Activated CD4-positive, alpha-beta memory T cell treated with anti-CD3 and anti-CD28 coated beads for 36 hours (primary cell): ENCODE data around the gene SMIM44. TPM values are rescaled to one million over a fixed set of nuclear protein-coding genes. Genes with fewer than 3 reads are reported as not detected.
"Not testable (repeated sequence)": the region's sequence is repeated elsewhere in the genome, so short reads cannot be mapped to it uniquely, and the experiment has no call there.

Source experiments
- CTCF ChIA-PET: fragments of 350-600 bp; sonication (Branson Sonifier 250); formaldehyde crosslinking; loops from one replicate; lab custom pipeline; 2021; ENCODE audit warnings: antibody characterized with exemption, inconsistent platforms; lab: Charles Lee
- POLR2A ChIA-PET: fragments of 350-600 bp; sonication (Branson Sonifier 250); formaldehyde crosslinking; loops from one replicate; lab custom pipeline; 2021; ENCODE audit warnings: antibody characterized with exemption; lab: Charles Lee
- DNase-seq: peaks from one replicate; pipeline ENCODE4 v3.0.0-alpha.2; 2020
- H3K27ac Mint-ChIP-seq: one replicate; pipeline ENCODE4 v1.8.0; 2021; ENCODE audit warnings: mixed read lengths
- H3K27me3 Mint-ChIP-seq: one replicate; pipeline ENCODE4 v1.8.0; 2021; ENCODE audit warnings: mixed read lengths
- H3K36me3 Mint-ChIP-seq: one replicate; pipeline ENCODE4 v1.8.0; 2021; ENCODE audit warnings: mixed read lengths
- H3K4me1 Mint-ChIP-seq: one replicate; pipeline ENCODE4 v1.8.0; 2021; ENCODE audit warnings: low read depth, mixed read lengths
- H3K4me3 Mint-ChIP-seq: one replicate; pipeline ENCODE4 v1.8.0; 2021; ENCODE audit warnings: mild to moderate bottlenecking, mixed read lengths
- H3K9me3 Mint-ChIP-seq: one replicate; pipeline ENCODE4 v1.8.0; 2021; ENCODE audit warnings: mixed read lengths
- intact Hi-C: fragments of 100-400 bp; cut with micrococcal nuclease; formaldehyde crosslinking; loops from one replicate; pipeline ENCODE4 v1.15.1; 2023
- total RNA-seq, 2 experiments: library from RNA; stranded (reverse); gene quantifications; one replicate each; pipeline ENCODE4 v1.2.3, GENCODE V29; 2021

The SMIM44 gene
- total RNA-seq, 2 experiments from 2014 or later, result not detected

GRCh38 chr19:3458229-3459088 lies 24.8 kb downstream of the SMIM44 start:
- CTCF ChIA-PET, result no interaction called here
- Mint-ChIP-seq H3K27me3 (no peaks in the 10 kb centered on the region), H3K4me3 (no peak overlapping the region), H3K27ac (no peak overlapping the region), H3K36me3 (peaks cover 2% of the 10 kb centered on the region), H3K4me1 (no peaks in the 10 kb centered on the region), H3K9me3 (no peaks in the 10 kb centered on the region)
- intact Hi-C loops, result no loop called here
- DNase-seq, result no peak
- POLR2A ChIA-PET, result no interaction called here

GRCh38 chr19:3457528-3458228 lies 25.6 kb downstream of the SMIM44 start:
- intact Hi-C loops, result no loop called here
- no peak overlapping the region for H3K27ac Mint-ChIP-seq
- H3K4me3 Mint-ChIP-seq, result no peak overlapping the region
- H3K36me3 Mint-ChIP-seq, result peaks cover 3% of the 10 kb centered on the region
- H3K4me1 Mint-ChIP-seq, result no peaks in the 10 kb centered on the region
- no peak for DNase-seq
- no peaks in the 10 kb centered on the region for H3K27me3 Mint-ChIP-seq
- ChIA-PET CTCF (no interaction called here), POLR2A (no interaction called here)
- H3K9me3 Mint-ChIP-seq, result no peaks in the 10 kb centered on the region

GRCh38 chr19:3456925-3457527 lies 26.2 kb downstream of the SMIM44 start:
- no peaks in the 10 kb centered on the region for H3K4me1 Mint-ChIP-seq
- H3K36me3 Mint-ChIP-seq, result peaks cover 3% of the 10 kb centered on the region
- H3K9me3 Mint-ChIP-seq, result no peaks in the 10 kb centered on the region
- CTCF ChIA-PET, result no interaction called here
- intact Hi-C loops, result no loop called here
- H3K27me3 Mint-ChIP-seq, result no peaks in the 10 kb centered on the region
- POLR2A ChIA-PET, result no interaction called here
- no peak overlapping the region for H3K27ac Mint-ChIP-seq
- no peak for DNase-seq
- no peak overlapping the region for H3K4me3 Mint-ChIP-seq

- intact Hi-C loops, result no loop called here
- POLR2A ChIA-PET, result no interaction called here
- no peak for DNase-seq
- H3K27ac Mint-ChIP-seq, result no peak overlapping the region
- H3K36me3 Mint-ChIP-seq, result peaks cover 3% of the 10 kb centered on the region
- H3K4me3 Mint-ChIP-seq, result no peak overlapping the region
- no peaks in the 10 kb centered on the region for H3K4me1 Mint-ChIP-seq
- H3K9me3 Mint-ChIP-seq, result no peaks in the 10 kb centered on the region
- CTCF ChIA-PET, result no interaction called here
- H3K27me3 Mint-ChIP-seq, result no peaks in the 10 kb centered on the region
Observed at GRCh38 chr19:3455960-3456601, 27.2 kb downstream of the SMIM44 start.

- Mint-ChIP-seq H3K27me3 (no peaks in the 10 kb centered on the region), H3K36me3 (peaks cover 7% of the 10 kb centered on the region), H3K9me3 (no peaks in the 10 kb centered on the region), H3K4me1 (no peaks in the 10 kb centered on the region), H3K27ac (no peak overlapping the region), H3K4me3 (no peak overlapping the region)
- intact Hi-C loops, result no loop called here
- ChIA-PET POLR2A (no interaction called here), CTCF (no interaction called here)
- no peak for DNase-seq
Observed at GRCh38 chr19:3455393-3455955, 27.8 kb downstream of the SMIM44 start.

- ChIA-PET POLR2A (no interaction called here), CTCF (interaction anchor here (0.8 kb wide), 1 partner anchor 16 kb away, joined by 3 read pairs; no protein-coding TSS in a partner anchor)
- intact Hi-C loops, result no loop called here
- H3K4me1 Mint-ChIP-seq, result no peaks in the 10 kb centered on the region
- no peak overlapping the region for H3K4me3 Mint-ChIP-seq
- no peaks in the 10 kb centered on the region for H3K27me3 Mint-ChIP-seq
- DNase-seq, result no peak
- peaks cover 7% of the 10 kb centered on the region for H3K36me3 Mint-ChIP-seq
- no peaks in the 10 kb centered on the region for H3K9me3 Mint-ChIP-seq
- no peak overlapping the region for H3K27ac Mint-ChIP-seq
Observed at GRCh38 chr19:3454656-3455392, 28.4 kb downstream of the SMIM44 start.

- ChIA-PET CTCF (no interaction called here), POLR2A (no interaction called here)
- DNase-seq, result no peak
- Mint-ChIP-seq H3K27me3 (no peaks in the 10 kb centered on the region), H3K9me3 (no peaks in the 10 kb centered on the region), H3K4me3 (no peak overlapping the region), H3K4me1 (no peaks in the 10 kb centered on the region), H3K36me3 (peaks cover 7% of the 10 kb centered on the region), H3K27ac (no peak overlapping the region)
- intact Hi-C loops, result no loop called here
Observed at GRCh38 chr19:3453840-3454239, 29.4 kb downstream of the SMIM44 start.

- H3K9me3 Mint-ChIP-seq, DNase-seq, H3K36me3 Mint-ChIP-seq, H3K27ac Mint-ChIP-seq, H3K27me3 Mint-ChIP-seq, H3K4me1 Mint-ChIP-seq, POLR2A ChIA-PET, H3K4me3 Mint-ChIP-seq, CTCF ChIA-PET, intact Hi-C loops: not testable (repeated sequence)
Observed at GRCh38 chr19:3452942-3453214, 30.4 kb downstream of the SMIM44 start.

GRCh38 chr19:3452171-3452941 lies 30.9 kb downstream of the SMIM44 start:
- no peaks in the 10 kb centered on the region for H3K4me1 Mint-ChIP-seq
- H3K4me3 Mint-ChIP-seq, result no peak overlapping the region
- H3K36me3 Mint-ChIP-seq, result peaks cover 7% of the 10 kb centered on the region
- H3K9me3 Mint-ChIP-seq, result no peaks in the 10 kb centered on the region
- CTCF ChIA-PET, result interaction anchor here (1.1 kb wide), 1 partner anchor 23 kb away, joined by 4 read pairs; no protein-coding TSS in a partner anchor
- no peaks in the 10 kb centered on the region for H3K27me3 Mint-ChIP-seq
- H3K27ac Mint-ChIP-seq, result no peak overlapping the region
- intact Hi-C loops, result no loop called here
- DNase-seq, result no peak
- POLR2A ChIA-PET, result no interaction called here

GRCh38 chr19:3451451-3451866 lies 31.8 kb downstream of the SMIM44 start:
- ChIA-PET POLR2A (no interaction called here), CTCF (interaction anchor here (1.1 kb wide), 1 partner anchor 22 kb away, joined by 4 read pairs; no protein-coding TSS in a partner anchor)
- Mint-ChIP-seq H3K4me1 (no peaks in the 10 kb centered on the region), H3K36me3 (peaks cover 7% of the 10 kb centered on the region), H3K4me3 (no peak overlapping the region), H3K9me3 (no peaks in the 10 kb centered on the region), H3K27me3 (no peaks in the 10 kb centered on the region), H3K27ac (no peak overlapping the region)
- intact Hi-C loops, result no loop called here
- no peak for DNase-seq
